KMS-11 (cell line): Measurements from ENCODE around the gene TLX3.

ENCODE experiments used
- H2AFZ ChIP-seq: fragments of 200-600 bp; sonication (generic); 2 replicates; pipeline ENCODE4 v1.6.1; 2016; ENCODE audit warnings: antibody characterized with exemption, mixed run types, low read depth
- H3K27ac ChIP-seq: fragments of 200-600 bp; sonication (generic); 2 replicates; pipeline ENCODE4 v1.6.1; 2016; ENCODE audit warnings: mild to moderate bottlenecking, mixed run types
- H3K27me3 ChIP-seq: fragments of 200-600 bp; sonication (generic); 2 replicates; pipeline ENCODE4 v1.6.1; 2017; ENCODE audit warnings: mild to moderate bottlenecking, low read depth, mixed run types, moderate library complexity; ENCODE audit not compliant: insufficient read depth
- H3K36me3 ChIP-seq: fragments of 200-600 bp; sonication (generic); 2 replicates; pipeline ENCODE4 v1.6.1; 2017; ENCODE audit warnings: mild to moderate bottlenecking, mixed run types; ENCODE audit not compliant: insufficient read depth
- H3K4me1 ChIP-seq: fragments of 200-600 bp; sonication (generic); 2 replicates; pipeline ENCODE4 v1.6.1; 2016; ENCODE audit warnings: mild to moderate bottlenecking, low read depth, mixed run types; ENCODE audit not compliant: poor library complexity, severe bottlenecking
- H3K4me2 ChIP-seq: fragments of 200-600 bp; sonication (generic); 2 replicates; pipeline ENCODE4 v1.7.0; 2016; ENCODE audit warnings: mild to moderate bottlenecking, mixed run types
- H3K4me3 ChIP-seq: fragments of 200-600 bp; sonication (generic); IDR thresholded peaks from 2 replicates; pipeline ENCODE4 v1.6.1; 2017; ENCODE audit warnings: low read depth, low read length, mixed read lengths; ENCODE audit not compliant: insufficient read depth
- H3K79me2 ChIP-seq: fragments of 200-600 bp; sonication (generic); 2 replicates; pipeline ENCODE4 v1.6.1; 2016; ENCODE audit warnings: low read depth, mixed run types; ENCODE audit not compliant: insufficient read depth
- H3K9ac ChIP-seq: fragments of 200-600 bp; sonication (generic); 2 replicates; pipeline ENCODE4 v1.6.1; 2016; ENCODE audit warnings: mild to moderate bottlenecking, mixed run types
- H4K20me1 ChIP-seq: fragments of 200-600 bp; sonication (generic); 2 replicates; pipeline ENCODE4 v1.6.1; 2016; ENCODE audit warnings: mild to moderate bottlenecking, mixed run types; ENCODE audit not compliant: insufficient read depth
- CTCF ChIP-seq: fragments of 200-600 bp; sonication (generic); conservative IDR thresholded peaks from 2 replicates; pipeline ENCODE4 v1.6.1; 2017; ENCODE audit warnings: low read depth, mild to moderate bottlenecking, antibody characterized with exemption, low read length, moderate library complexity, mixed read lengths

TLX3 gene

DNA sequence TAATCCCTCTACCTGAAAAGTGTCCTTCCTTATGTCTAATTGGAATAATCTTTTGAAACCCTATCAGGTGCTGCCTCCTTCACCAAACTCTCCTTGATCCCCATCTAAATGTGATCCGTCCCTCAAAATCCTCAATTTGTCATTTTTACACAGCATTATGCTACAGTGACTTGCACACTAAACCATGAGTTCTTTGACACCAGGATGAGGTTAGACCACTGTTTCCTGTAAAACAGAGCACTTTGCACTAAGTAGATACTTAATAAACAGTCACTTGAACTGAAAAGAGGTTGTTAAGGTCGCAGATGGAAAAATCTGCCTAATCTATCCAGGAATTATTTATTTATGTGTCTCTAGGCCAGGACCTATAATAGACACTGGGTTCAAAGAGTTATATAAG, 44.2 kb upstream of the TLX3 start:
- H3K36me3 ChIP-seq: no peaks in the 10 kb centered on the region
- no peak for TF ChIP-seq CTCF
- no peaks in the 10 kb centered on the region for H3K27me3 ChIP-seq
- no peak overlapping the region for H3K4me3 ChIP-seq
- H3K4me2 ChIP-seq: no peak overlapping the region
- H2AFZ ChIP-seq: no peak overlapping the region
- no peak overlapping the region for H3K9ac ChIP-seq
- no peaks in the 10 kb centered on the region for H3K4me1 ChIP-seq
- no peak overlapping the region for H3K27ac ChIP-seq
- H4K20me1 ChIP-seq: no peaks in the 10 kb centered on the region
- H3K79me2 ChIP-seq: no peaks in the 10 kb centered on the region

DNA sequence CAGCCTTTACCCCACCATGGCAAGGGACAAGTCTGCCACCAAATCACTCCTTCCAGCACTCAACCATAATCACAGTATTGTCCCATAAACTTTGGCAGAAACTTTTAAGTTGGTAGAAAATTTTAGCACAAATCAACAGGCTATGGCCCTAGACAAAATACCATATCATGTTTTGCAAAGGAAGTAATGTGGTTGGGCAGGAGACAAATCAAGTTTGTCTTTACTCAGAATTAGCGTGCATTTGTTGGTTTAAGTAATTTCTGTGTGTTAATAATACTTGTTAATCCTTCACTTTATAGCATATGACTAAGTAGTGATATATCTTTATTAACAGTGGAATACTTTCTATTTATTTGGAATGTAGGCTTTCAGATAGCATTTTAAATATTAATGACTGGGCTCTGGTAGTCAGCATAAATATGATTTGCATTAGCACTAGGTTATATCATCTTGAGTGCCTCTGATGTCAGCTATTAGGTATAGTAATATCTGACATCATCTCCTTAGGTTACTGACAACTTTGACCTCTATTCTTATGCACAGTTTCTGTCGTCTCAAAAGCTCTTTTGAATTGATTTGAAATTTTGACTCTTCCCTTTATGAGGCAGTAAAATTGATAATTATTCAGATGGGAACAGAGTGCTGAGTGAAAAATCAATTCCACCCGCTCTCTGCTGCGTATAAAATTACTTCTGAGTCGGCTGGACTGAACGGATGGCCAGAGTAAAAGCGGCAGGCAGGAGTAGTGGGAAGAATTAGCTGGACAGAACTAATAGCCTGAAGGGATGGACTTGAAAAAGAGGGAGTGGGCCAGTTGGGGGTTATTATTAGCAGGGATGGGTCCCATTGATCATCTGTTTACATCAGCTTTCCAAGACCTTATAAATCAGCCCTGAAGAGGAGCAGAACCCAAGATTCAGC, 40.1 kb upstream of the TLX3 start:
- H3K27ac ChIP-seq: no peak overlapping the region
- no peaks in the 10 kb centered on the region for H3K79me2 ChIP-seq
- H3K4me3 ChIP-seq: no peak overlapping the region
- no peak overlapping the region for H2AFZ ChIP-seq
- H3K27me3 ChIP-seq: no peaks in the 10 kb centered on the region
- no peaks in the 10 kb centered on the region for H4K20me1 ChIP-seq
- no peaks in the 10 kb centered on the region for H3K36me3 ChIP-seq
- H3K4me2 ChIP-seq: no peak overlapping the region
- no peaks in the 10 kb centered on the region for H3K4me1 ChIP-seq
- no peak overlapping the region for H3K9ac ChIP-seq
- no peak for TF ChIP-seq CTCF

DNA sequence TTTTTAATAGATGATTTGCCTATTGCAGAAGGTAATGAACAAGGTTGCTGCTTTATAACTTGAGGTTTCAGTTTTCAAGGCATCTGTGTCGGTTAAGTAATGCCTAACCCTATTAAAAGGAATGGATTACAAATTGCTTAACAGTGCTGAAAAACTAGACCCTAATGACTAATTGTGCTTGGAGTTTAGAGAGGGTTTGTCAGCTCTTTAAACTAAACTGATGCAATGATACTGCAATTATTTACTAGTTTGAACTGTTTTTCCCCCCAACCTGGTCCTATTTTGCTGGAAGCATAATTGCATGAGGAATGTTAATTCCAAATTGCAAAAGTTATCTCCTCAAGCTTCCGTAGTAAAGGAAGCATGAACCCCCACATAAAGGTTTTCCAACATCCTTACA, 39.3 kb upstream of the TLX3 start:
- H3K27me3 ChIP-seq: no peaks in the 10 kb centered on the region
- H3K4me1 ChIP-seq: no peaks in the 10 kb centered on the region
- no peak overlapping the region for H3K9ac ChIP-seq
- H3K4me2 ChIP-seq: no peak overlapping the region
- H3K27ac ChIP-seq: no peak overlapping the region
- H3K4me3 ChIP-seq: no peak overlapping the region
- H4K20me1 ChIP-seq: no peaks in the 10 kb centered on the region
- no peaks in the 10 kb centered on the region for H3K36me3 ChIP-seq
- no peaks in the 10 kb centered on the region for H3K79me2 ChIP-seq
- H2AFZ ChIP-seq: no peak overlapping the region
- no peak for TF ChIP-seq CTCF

- Histone ChIP-seq H2AFZ (no peak overlapping the region), H3K4me3 (no peak overlapping the region), H3K79me2 (no peaks in the 10 kb centered on the region), H3K27ac (no peak overlapping the region), H3K9ac (no peak overlapping the region), H3K4me2 (no peak overlapping the region), H3K4me1 (no peaks in the 10 kb centered on the region), H3K27me3 (no peaks in the 10 kb centered on the region), H4K20me1 (no peaks in the 10 kb centered on the region), H3K36me3 (no peaks in the 10 kb centered on the region)
- TF ChIP-seq CTCF: no peak
These were observed 38.9 kb upstream of the TLX3 start for GRCh38 chr5:171270136-171270535.
